Measurements from ENCODE around the gene TTC4.

TTC4 gene

DNA sequence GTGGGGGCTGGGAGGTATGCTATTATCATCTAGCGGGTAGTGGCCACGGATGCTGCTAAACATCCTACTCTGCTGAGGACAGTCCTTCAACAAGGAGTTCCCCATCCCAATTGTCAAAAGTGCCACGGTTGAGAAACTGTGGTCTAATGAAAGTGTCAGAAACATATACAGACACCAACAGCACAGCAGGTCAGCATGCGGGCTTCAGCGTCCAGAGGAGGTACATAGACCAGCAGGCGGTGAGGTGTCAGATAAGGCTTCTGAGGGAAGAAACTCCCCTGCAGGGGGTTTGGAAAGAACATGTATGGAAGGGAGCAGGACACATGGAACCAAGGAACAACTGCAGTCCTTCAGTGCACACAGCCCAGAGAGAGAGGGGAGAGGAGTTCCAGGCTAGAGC lies 4.8 kb upstream of the TTC4 start:
- TF ChIP-seq CTCF (IDR thresholded peaks at IDR 0.05; ENCODE audit: insufficient read depth, missing control alignments) = no peak
- DNase-seq (ENCODE audit: insufficient read length, low spot score) (no peak), FAIRE-seq (no peak)

DNA sequence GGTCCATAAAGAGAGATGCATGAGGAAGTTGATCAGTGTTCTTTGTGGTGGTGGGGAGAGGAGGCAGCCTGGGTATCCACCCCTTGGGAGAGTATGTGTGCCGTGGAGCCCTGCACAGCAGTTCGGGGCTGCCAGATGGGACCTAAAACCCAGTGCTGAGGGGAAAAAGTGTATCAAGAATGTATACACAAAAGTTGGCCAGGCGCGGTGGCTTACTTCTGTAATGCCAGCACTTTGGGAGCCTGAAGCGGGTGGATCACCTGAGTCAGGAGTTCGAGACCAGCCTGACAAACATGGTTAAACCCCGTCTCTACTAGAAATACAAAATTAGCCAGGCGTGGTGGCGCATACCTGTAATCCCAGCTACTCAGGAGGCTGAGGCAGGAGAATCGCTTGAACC lies 4.1 kb upstream of the TTC4 start:
- FAIRE-seq (no peak), DNase-seq (ENCODE audit: insufficient read length, low spot score) (no peak)
- no peak for TF ChIP-seq CTCF (IDR thresholded peaks at IDR 0.05; ENCODE audit: insufficient read depth, missing control alignments)

- FAIRE-seq = no peak
- DNase-seq (ENCODE audit: insufficient read length, low spot score) = no peak
Measured at GRCh38 chr1:54714881-54715492, 674 bp upstream of the TTC4 start.

GRCh38 chr1:54716299-54717047 lies 812 bp downstream of the TTC4 start:
- DNase-seq (ENCODE audit: insufficient read length, low spot score) (no peak), FAIRE-seq (no peak)
- no peak for TF ChIP-seq CTCF (IDR thresholded peaks at IDR 0.05; ENCODE audit: insufficient read depth, missing control alignments)

More at GRCh38 chr1:54714881-54715492, 674 bp upstream of the TTC4 start:
- no peak for TF ChIP-seq CTCF (IDR thresholded peaks at IDR 0.05; ENCODE audit: insufficient read depth, missing control alignments)

GRCh38 chr1:54721719-54722118 lies 6.1 kb downstream of the TTC4 start:
- DNase-seq (ENCODE audit: insufficient read length, low spot score) = no peak
- TF ChIP-seq CTCF (IDR thresholded peaks at IDR 0.05; ENCODE audit: insufficient read depth, missing control alignments) = no peak
- FAIRE-seq = no peak

- FAIRE-seq = no peak
- no peak for DNase-seq (ENCODE audit: insufficient read length, low spot score)
- TF ChIP-seq CTCF (IDR thresholded peaks at IDR 0.05; ENCODE audit: insufficient read depth, missing control alignments) = no peak
Measured at GRCh38 chr1:54723985-54724384, 8.3 kb downstream of the TTC4 start.

DNA sequence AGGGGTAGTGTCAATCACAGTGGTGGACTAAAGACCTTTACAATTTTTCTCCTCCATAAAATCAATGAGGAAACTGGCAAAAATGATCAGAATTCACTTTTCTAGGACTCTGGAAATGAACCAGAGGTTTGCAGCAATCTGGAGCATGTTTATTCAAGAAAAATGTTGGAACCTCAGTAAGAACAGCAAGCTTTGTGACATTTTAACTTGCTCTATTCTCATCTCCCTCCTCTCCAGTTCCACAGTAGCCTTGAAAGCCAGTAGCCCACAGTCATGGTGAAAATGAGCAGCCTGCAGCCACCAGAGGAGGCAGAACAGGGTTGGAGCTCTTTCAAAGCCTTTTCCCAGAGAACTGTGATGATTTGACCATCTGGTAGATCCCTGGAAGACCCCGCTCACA lies 9.1 kb downstream of the TTC4 start:
- TF ChIP-seq CTCF (IDR thresholded peaks at IDR 0.05; ENCODE audit: insufficient read depth, missing control alignments) = no peak
- FAIRE-seq = no peak

More for the DNA sequence above, 9.1 kb downstream of the TTC4 start:
- DNase-seq (ENCODE audit: insufficient read length, low spot score) = no peak

Measured in D721Med (cell line).